ENCODE measurements around the gene IKZF2.

GRCh38 chr2:213011505-213011904, 139.9 kb downstream of the IKZF2 start:
- no peak for TF ChIP-seq CTCF (conservative IDR thresholded peaks at IDR 0.05; ENCODE audit: low read length)
- no peak for TF ChIP-seq EZH2phosphoT487 (IDR thresholded peaks at IDR 0.05; ENCODE audit: borderline replicate concordance, low read depth, low read length)

Measured in OCI-LY7 (cell line).